Epithelial cell of umbilical artery (primary cell): ENCODE measurements around the gene ST3GAL3. TPM values are rescaled to one million over a fixed set of nuclear protein-coding genes. Genes with fewer than 3 reads are reported as not detected.

ENCODE experiments used
- total RNA-seq: library from RNA; depleted of rRNA; stranded (reverse); fragments of >200 nt; gene quantifications from 2 replicates; pipeline ENCODE4 v1.2.3, GENCODE V29; 2014

ST3GAL3 gene
- 12.2 and 14.3 TPM in 2 replicates for total RNA-seq

GRCh38 chr1:43707190-43708001, at the start of gene ST3GAL3:
TSS of gene ST3GAL3 (plus strand) at chr1:43707536. CDS start at chr1:43736263, 28,727 bp downstream.

GRCh38 chr1:43933386-43934100, 226.2 kb downstream of the ST3GAL3 start, which contains the start of gene ARTN:
TSS of gene ARTN (plus strand) at chr1:43933801. CDS start at chr1:43935657, 1,856 bp downstream.

GRCh38 chr1:43946236-43947060, 239.1 kb downstream of the ST3GAL3 start, which contains the start of gene IPO13:
TSS of gene IPO13 (plus strand) at chr1:43946950. CDS start at chr1:43947601, 651 bp downstream.

GRCh38 chr1:43969746-43970466, 262.6 kb downstream of the ST3GAL3 start, which contains the start of gene DPH2:
TSS of gene DPH2 (plus strand) at chr1:43970010. CDS start at chr1:43970176, 166 bp downstream.

GRCh38 chr1:43974443-43975248, 267.3 kb downstream of the ST3GAL3 start, which contains the start of gene ATP6V0B:
TSS of gene ATP6V0B (plus strand) at chr1:43974960. CDS start at chr1:43975041, 81 bp downstream.

GRCh38 chr1:43978551-43979260, 271.4 kb downstream of the ST3GAL3 start, which contains the start of gene B4GALT2:
TSS of gene B4GALT2 (plus strand) at chr1:43979210. CDS start at chr1:43981161, 1,951 bp downstream.

Other genes starting within 250 kb of the ST3GAL3 start
- gene PTPRF, start 176.7 kb upstream of the ST3GAL3 start, total RNA-seq = 54.7 and 58.5 TPM in 2 replicates
- gene KDM4A, start 57.4 kb upstream of the ST3GAL3 start, total RNA-seq = 33.1 and 46.2 TPM in 2 replicates
- gene ARTN, start 226.3 kb downstream of the ST3GAL3 start, total RNA-seq = 0.15 and 0.32 TPM in 2 replicates
- 9.7 and 18.2 TPM in 2 replicates for gene IPO13, start 239.4 kb downstream of the ST3GAL3 start, total RNA-seq